Inflammatory macrophage treated with lipopolysaccharide for 4 hours (primary cell): ENCODE data around the gene FYCO1.

Experiments used
- DNase-seq: peaks from one replicate; pipeline ENCODE4 v3.0.0-alpha.2; 2020

Gene FYCO1

GRCh38 chr3:45911511-45912226 is 84.0 kb downstream of the FYCO1 start:
- DNase-seq = no peak

DNA sequence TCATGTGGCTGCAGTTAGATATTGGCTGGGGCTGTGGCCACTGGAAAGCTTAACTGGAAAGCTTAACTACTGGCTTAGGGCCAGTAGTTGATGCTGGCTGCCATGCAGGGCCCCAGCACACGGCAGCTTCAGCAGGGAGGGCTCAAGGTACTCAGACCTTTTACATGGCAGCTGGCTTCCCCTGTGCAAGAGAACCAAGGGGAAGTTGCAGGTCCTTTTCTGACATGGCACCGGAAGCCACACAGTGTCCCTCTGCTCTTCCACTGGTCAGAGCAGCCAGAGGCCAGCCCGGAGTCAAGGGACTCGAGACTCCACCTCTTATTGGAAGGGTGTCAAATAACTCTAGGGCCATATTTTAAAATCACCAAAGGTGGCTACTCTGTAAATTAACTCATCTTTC is 84.7 kb downstream of the FYCO1 start:
- no peak for DNase-seq

DNA sequence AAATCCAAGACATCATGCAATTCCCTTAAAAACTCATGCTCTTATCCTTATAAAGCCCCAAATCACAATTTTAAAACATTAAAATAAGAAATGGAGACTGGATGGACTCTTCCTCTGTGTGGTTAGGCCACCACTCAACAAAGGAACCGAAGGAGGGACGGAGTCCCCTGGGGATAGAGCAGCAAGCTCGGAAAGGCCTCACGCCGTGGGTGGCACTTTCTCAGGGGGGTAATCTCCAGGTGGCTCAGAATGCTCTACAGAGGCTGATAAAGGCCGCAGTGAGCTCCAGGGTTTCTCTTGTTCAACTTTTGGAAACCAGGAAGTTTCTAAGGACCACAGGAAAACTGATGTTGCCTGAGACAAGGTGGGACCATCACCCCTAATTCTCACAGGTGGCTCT is 86.1 kb downstream of the FYCO1 start:
- DNase-seq = no peak

- no peak for DNase-seq
These were observed 86.9 kb downstream of the FYCO1 start for GRCh38 chr3:45908761-45909160.

GRCh38 chr3:45907769-45908705 is 87.6 kb downstream of the FYCO1 start:
- DNase-seq = no peak

DNA sequence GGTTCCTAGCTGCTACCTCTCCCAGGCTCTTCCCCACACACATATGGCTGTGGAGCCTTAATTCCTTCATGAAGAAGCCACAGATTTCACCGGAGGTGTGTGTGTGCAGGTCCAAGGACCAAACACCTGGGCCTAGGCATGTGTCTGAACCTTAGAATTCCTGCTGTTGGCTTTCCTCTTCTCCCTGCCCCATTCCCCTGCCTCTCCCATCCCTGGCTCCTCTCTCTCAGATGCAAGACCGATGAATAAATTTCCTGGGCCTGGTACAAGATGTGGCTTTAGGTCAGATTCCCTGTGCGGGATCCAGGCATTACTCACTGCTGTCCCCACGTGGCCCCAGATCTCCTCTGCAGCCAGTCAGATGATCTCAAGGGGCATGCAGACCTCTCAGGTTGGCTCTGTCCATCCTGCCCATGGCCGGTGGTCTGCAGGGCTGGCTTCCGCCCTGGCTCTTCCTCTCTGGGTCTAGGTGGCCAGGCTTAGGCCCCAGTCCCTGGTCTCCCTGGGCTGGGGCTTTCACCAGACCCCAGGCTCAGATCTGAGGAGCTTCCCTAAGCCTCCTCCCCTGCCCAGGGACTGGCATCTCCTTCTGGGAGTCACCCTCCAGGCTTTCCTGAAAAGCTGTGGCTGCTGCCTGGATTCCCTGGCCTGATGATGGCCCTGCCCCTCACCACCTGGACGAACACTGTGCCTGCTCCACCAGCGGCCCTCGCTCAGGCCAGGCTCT is 88.8 kb downstream of the FYCO1 start:
- no peak for DNase-seq

DNA sequence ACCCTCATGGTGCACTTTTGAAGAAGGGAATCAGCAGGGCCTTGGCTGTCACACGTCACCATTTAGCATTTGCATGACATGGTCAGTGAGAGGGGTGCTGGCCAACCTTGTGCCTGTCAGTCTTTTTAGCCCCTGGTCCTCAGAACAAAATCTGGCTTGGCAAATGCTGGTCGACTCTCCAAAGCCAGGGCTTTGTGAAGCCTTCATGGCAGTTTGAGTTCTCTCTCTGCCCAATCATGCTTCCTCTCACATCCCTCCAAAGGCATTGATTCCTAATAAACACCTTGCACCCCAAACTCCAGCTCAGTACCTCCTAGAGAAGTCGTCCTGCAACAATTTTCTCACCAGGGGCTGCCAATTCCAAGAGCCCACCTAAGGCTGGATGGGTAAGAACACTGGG is 89.9 kb downstream of the FYCO1 start:
- no peak for DNase-seq

GRCh38 chr3:45904931-45905330 is 90.7 kb downstream of the FYCO1 start:
- no peak for DNase-seq

- DNase-seq = no peak
These were observed 98.7 kb downstream of the FYCO1 start for GRCh38 chr3:45896956-45897355.

GRCh38 chr3:45895686-45896468 is 99.7 kb downstream of the FYCO1 start:
- DNase-seq = no peak

DNA sequence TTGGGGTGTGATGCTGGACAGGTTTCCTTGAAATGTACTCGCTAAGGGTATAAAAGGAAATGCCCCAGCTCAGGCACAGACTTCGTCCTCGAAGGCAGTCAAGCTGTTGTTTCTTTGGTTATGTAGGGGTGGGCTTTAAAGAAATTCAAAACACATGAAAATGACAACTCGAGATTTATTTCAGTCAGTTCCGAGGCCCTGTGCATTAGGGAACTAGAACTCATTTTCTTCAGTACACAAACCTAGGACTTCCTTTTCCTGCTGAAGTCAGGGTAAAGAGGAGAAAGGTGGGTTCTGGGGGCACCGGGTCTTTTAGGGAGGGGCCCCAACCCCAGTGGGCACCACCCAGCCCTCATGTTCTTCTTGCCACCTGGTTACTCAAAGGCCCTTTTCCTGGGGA is 101.6 kb downstream of the FYCO1 start:
- no peak for DNase-seq

DNA sequence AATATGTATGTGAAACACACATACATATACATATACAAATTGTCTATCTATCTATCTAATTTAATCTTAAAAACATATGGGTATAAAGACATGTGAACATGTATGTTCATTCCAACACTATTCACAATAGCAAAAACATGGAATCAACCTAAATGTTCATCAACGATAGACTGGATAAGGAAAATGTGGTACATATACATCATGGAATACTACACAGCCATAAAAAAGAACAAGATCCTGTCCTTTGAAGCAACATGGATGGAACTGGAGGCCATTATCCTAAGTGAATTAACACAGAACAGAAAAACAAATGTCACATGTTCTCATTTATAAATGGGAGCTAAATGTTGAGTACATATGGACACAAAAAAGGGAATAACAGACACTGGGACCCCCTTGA is 103.5 kb downstream of the FYCO1 start:
- no peak for DNase-seq

- DNase-seq = no peak
These were observed 105.2 kb downstream of the FYCO1 start for GRCh38 chr3:45890405-45890804.

DNA sequence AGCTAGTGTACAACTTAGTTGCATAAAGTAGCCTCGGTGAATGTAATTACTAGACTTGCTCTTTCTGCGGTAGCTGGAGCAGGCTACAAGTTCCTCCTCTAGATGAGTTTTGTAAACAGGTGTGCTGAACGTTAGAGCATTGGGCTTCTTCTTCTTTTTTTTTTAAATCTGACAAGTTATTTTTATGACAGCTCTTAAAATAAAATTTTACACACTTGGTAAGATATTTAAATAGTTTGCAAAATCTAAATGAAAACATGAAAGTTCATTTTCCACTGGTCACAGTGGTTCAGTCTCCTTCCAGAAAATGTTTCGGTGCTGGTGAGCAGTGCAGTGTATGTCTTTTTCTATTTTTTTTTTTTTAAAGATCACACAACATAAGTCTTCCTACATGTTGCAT is 106.3 kb downstream of the FYCO1 start:
- DNase-seq = no peak

- no peak for DNase-seq
These were observed 107.7 kb downstream of the FYCO1 start for GRCh38 chr3:45887759-45888511.

DNA sequence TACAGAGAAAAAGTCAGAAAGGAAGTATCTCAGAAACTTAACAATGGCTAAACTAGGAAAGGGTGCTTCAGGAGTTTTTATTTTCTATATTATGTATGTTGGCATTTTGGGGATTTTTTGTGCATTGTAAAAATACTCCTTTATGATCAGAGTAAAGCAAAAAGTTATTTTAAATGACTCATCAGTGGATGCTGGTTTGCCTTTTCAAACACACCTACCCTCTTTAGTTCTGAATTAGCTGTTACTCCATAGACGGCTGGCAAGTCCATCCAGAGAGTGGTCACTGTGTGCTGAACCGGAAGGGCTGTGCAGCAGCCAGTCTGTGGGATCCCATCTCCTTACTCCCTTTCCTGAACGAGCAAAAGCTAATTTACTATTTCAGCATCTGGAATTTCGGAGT is 108.3 kb downstream of the FYCO1 start:
- no peak for DNase-seq

GRCh38 chr3:45885979-45886705 is 109.5 kb downstream of the FYCO1 start, which contains the start of gene CCR9:
CCR9 (plus strand) TSS chr3:45886543; CDS start chr3:45894934, 8,391 bp downstream.
- DNase-seq = no peak

GRCh38 chr3:45884368-45885201 is 111.0 kb downstream of the FYCO1 start:
- DNase-seq = no peak

- no peak for DNase-seq
These were observed 114.3 kb downstream of the FYCO1 start for GRCh38 chr3:45881078-45882022.
